Endothelial cell of hepatic sinusoid (primary cell): ENCODE measurements around the gene B4GALNT2.
"Not testable (repeated sequence)": the region's sequence is repeated elsewhere in the genome, so short reads cannot be mapped to it uniquely, and the experiment has no call there.

ENCODE experiments used
- in situ Hi-C: cut with HindIII; loops from 2 replicates; pipeline ENCODE4 v1.10.0; 2017; ENCODE audit warnings: low sequenced_read_pairs

The B4GALNT2 gene

GRCh38 chr17:49117587-49118230 is 14.9 kb upstream of the B4GALNT2 start:
- in situ Hi-C loops = no loop called here

- in situ Hi-C loops = loop anchor here (5.0 kb wide), 1 partner anchor 42 kb away; no protein-coding TSS in a partner anchor
These were observed 12.4 kb upstream of the B4GALNT2 start for GRCh38 chr17:49120166-49120565.

GRCh38 chr17:49121696-49122292 is 10.8 kb upstream of the B4GALNT2 start:
- in situ Hi-C loops = loop anchor here (5.0 kb wide), 1 partner anchor 41 kb away; no protein-coding TSS in a partner anchor

- in situ Hi-C loops = loop anchor here (5.0 kb wide), 1 partner anchor 40 kb away; no protein-coding TSS in a partner anchor
These were observed 10.0 kb upstream of the B4GALNT2 start for GRCh38 chr17:49122566-49122965.

GRCh38 chr17:49123061-49123460 is 9.5 kb upstream of the B4GALNT2 start:
- in situ Hi-C loops = loop anchor here (5.0 kb wide), 1 partner anchor 39 kb away; no protein-coding TSS in a partner anchor

- in situ Hi-C loops = no loop called here
These were observed 7.1 kb upstream of the B4GALNT2 start for GRCh38 chr17:49125449-49125848.

- in situ Hi-C loops = not testable (repeated sequence)
These were observed 6.2 kb upstream of the B4GALNT2 start for GRCh38 chr17:49126183-49126859.

- in situ Hi-C loops = not testable (repeated sequence)
These were observed 3.1 kb upstream of the B4GALNT2 start for GRCh38 chr17:49129359-49129950.

GRCh38 chr17:49130891-49131290 is 1.7 kb upstream of the B4GALNT2 start:
- in situ Hi-C loops = no loop called here

GRCh38 chr17:49132317-49132698 is 261 bp upstream of the B4GALNT2 start:
- in situ Hi-C loops = no loop called here

- in situ Hi-C loops = no loop called here
These were observed 3.8 kb downstream of the B4GALNT2 start for GRCh38 chr17:49136335-49136734.

GRCh38 chr17:49145654-49146053 is 13.1 kb downstream of the B4GALNT2 start:
- in situ Hi-C loops = not testable (repeated sequence)

GRCh38 chr17:49146620-49147306 is 14.2 kb downstream of the B4GALNT2 start:
- in situ Hi-C loops = no loop called here

GRCh38 chr17:49148171-49148570 is 15.6 kb downstream of the B4GALNT2 start:
- in situ Hi-C loops = no loop called here

- in situ Hi-C loops = no loop called here
These were observed 19.4 kb downstream of the B4GALNT2 start for GRCh38 chr17:49151996-49152395.

- in situ Hi-C loops = no loop called here
These were observed 23.7 kb downstream of the B4GALNT2 start for GRCh38 chr17:49156256-49156655.

- in situ Hi-C loops = no loop called here
These were observed 25.2 kb downstream of the B4GALNT2 start for GRCh38 chr17:49157784-49158183.

- in situ Hi-C loops = loop anchor here (5.0 kb wide), 1 partner anchor 41 kb away; no protein-coding TSS in a partner anchor
These were observed 30.3 kb downstream of the B4GALNT2 start for GRCh38 chr17:49162866-49163265.

GRCh38 chr17:49165143-49165542 is 32.6 kb downstream of the B4GALNT2 start:
- in situ Hi-C loops = no loop called here

- in situ Hi-C loops = no loop called here
These were observed 36.1 kb downstream of the B4GALNT2 start for GRCh38 chr17:49168706-49169105.

- in situ Hi-C loops = no loop called here
These were observed 37.6 kb downstream of the B4GALNT2 start for GRCh38 chr17:49170216-49170615.
